Endothelial cell of umbilical vein (primary cell): ENCODE measurements around the gene MYO19. TPM values are rescaled to one million over a fixed set of nuclear protein-coding genes. Genes with fewer than 3 reads are reported as not detected.

ENCODE experiments used
- BruUV-seq: library from RNA; stranded (reverse); fragments of 400-500 nt; replicated peaks from 2 replicates; lab custom pipeline; 2021; lab: Mats Ljungman, UMichigan
- CTCF ChIA-PET: fragments of 300-600, 350-600 bp; sonication (Branson Sonifier 250); formaldehyde crosslinking; loops from one replicate; lab custom pipeline; 2021; ENCODE audit warnings: antibody characterized with exemption, inconsistent platforms; lab: Charles Lee
- POLR2A ChIA-PET: fragments of 300-600, 350-600 bp; sonication (Branson Sonifier 250); formaldehyde crosslinking; loops from one replicate; lab custom pipeline; 2021; ENCODE audit warnings: antibody characterized with exemption, inconsistent platforms; lab: Charles Lee
- DNase-seq: peaks from one replicate; pipeline ENCODE4 v3.0.0-alpha.2; 2011; ENCODE audit warnings: low read depth, low spot score
- FAIRE-seq: peaks from 2 replicates; lab custom pipeline; 2011; peaks lifted over from hg19 to GRCh38; lab: Jason Lieb, UNC
- H2AFZ ChIP-seq: 2 replicates; pipeline ENCODE4 v1.6.0; 2012; ENCODE audit warnings: low read depth, low read length, control low read depth, inconsistent platforms
- H3K27ac ChIP-seq: 2 replicates; pipeline ENCODE4 v1.5.1; 2011; ENCODE audit warnings: low read depth, mild to moderate bottlenecking, control low read depth, low read length, moderate library complexity; ENCODE audit not compliant: insufficient read depth
- H3K27me3 ChIP-seq, 2 experiments: 2 replicates each; pipeline versions ENCODE4 v1.6.0 to v1.6.1; 2011; ENCODE audit warnings: low read length in 2 of 2, mixed read lengths in 1 of 2; ENCODE audit not compliant: control insufficient read depth in 2 of 2, insufficient read depth in 2 of 2
- H3K36me3 ChIP-seq, 2 experiments: 2 replicates in 1 of 2; 3 replicates in 1 of 2; pipeline ENCODE4 v1.5.1; 2011; ENCODE audit warnings: low read length in 2 of 2, mild to moderate bottlenecking in 1 of 2, moderate library complexity in 1 of 2; ENCODE audit not compliant: control insufficient read depth in 2 of 2, insufficient read depth in 2 of 2; ENCODE audit errors: extremely low read depth in 1 of 2
- H3K4me1 ChIP-seq: 3 replicates; pipeline ENCODE4 v1.5.1; 2011; ENCODE audit warnings: mild to moderate bottlenecking, low read length; ENCODE audit not compliant: control insufficient read depth, insufficient read depth; ENCODE audit errors: extremely low read depth
- H3K4me2 ChIP-seq: 2 replicates; pipeline ENCODE4 v1.6.1; 2011; ENCODE audit warnings: low read length, control low read depth, mixed read lengths; ENCODE audit not compliant: insufficient read depth
- H3K4me3 ChIP-seq, 3 experiments: fragments of 200-600 bp in 1 of 3; sonication (generic), shearing (Covaris generic) in 1 of 3; replicated peaks in 1 of 3; 2 replicates each; pipeline ENCODE4 v1.5.1; 2011 to 2016; ENCODE audit warnings: control low read depth in 3 of 3, low read length in 3 of 3, mild to moderate bottlenecking in 2 of 3, inconsistent platforms in 1 of 3, low read depth in 1 of 3, moderate library complexity in 1 of 3; ENCODE audit not compliant: insufficient read depth in 1 of 3
- H3K79me2 ChIP-seq: 2 replicates; pipeline ENCODE4 v1.6.0; 2012; ENCODE audit warnings: low read length, inconsistent platforms; ENCODE audit not compliant: control insufficient read depth, insufficient read depth
- H3K9ac ChIP-seq: replicated peaks from 2 replicates; pipeline ENCODE3; 2011; ENCODE audit warnings: low read length, control low read depth; ENCODE audit not compliant: insufficient read depth; ENCODE audit errors: extremely low read depth
- H3K9me1 ChIP-seq: replicated peaks from 3 replicates; pipeline ENCODE4 v1.6.0; 2011; ENCODE audit warnings: mild to moderate bottlenecking, low read length; ENCODE audit not compliant: control insufficient read depth, insufficient read depth; ENCODE audit errors: extremely low read depth
- H3K9me3 ChIP-seq: replicated peaks from 2 replicates; pipeline ENCODE4 v1.5.1; 2012; ENCODE audit warnings: low read length, inconsistent platforms; ENCODE audit not compliant: control insufficient read depth, insufficient read depth
- H4K20me1 ChIP-seq: replicated peaks from 2 replicates; pipeline ENCODE3; 2011; ENCODE audit warnings: mild to moderate bottlenecking, low read length; ENCODE audit not compliant: control insufficient read depth, insufficient read depth; ENCODE audit errors: extremely low read depth
- CTCF ChIP-seq, 2 donors: IDR thresholded peaks; 1 replicate in 1 of 2; 2 replicates in 1 of 2; pipeline ENCODE4 v1.5.1; 2011; ENCODE audit warnings: low read length in 2 of 2, mild to moderate bottlenecking in 2 of 2, moderate library complexity in 2 of 2, control low read depth in 1 of 2, inconsistent platforms in 1 of 2, low read depth in 1 of 2; ENCODE audit not compliant: insufficient read depth in 1 of 2; ENCODE audit errors: extremely low read depth in 1 of 2
- EZH2 ChIP-seq: IDR thresholded peaks from 2 replicates; pipeline ENCODE4 v1.6.1; 2012; ENCODE audit warnings: borderline replicate concordance, low read depth, mild to moderate bottlenecking, moderate library complexity, low read length, inconsistent platforms; ENCODE audit not compliant: severe bottlenecking
- FOS ChIP-seq: IDR thresholded peaks from 2 replicates; pipeline ENCODE4 v1.6.1; 2011; ENCODE audit warnings: mild to moderate bottlenecking, low read length, moderate library complexity, borderline replicate concordance; ENCODE audit not compliant: insufficient read depth
- GATA2 ChIP-seq: IDR thresholded peaks from 2 replicates; pipeline ENCODE4 v1.7.0; 2011; ENCODE audit warnings: low read depth, mild to moderate bottlenecking, moderate library complexity, mixed read lengths, low read length; ENCODE audit not compliant: insufficient read length, insufficient read depth
- JUN ChIP-seq: IDR thresholded peaks from 2 replicates; pipeline ENCODE4 v1.6.1; 2011; ENCODE audit warnings: borderline replicate concordance, low read depth; ENCODE audit not compliant: insufficient read length, insufficient read depth
- MYC ChIP-seq: IDR thresholded peaks from one replicate; pipeline ENCODE4 v1.6.1; 2011; ENCODE audit warnings: mild to moderate bottlenecking, low read depth, low read length
- POLR2A ChIP-seq: IDR thresholded peaks from 2 replicates; pipeline ENCODE4 v1.6.1; 2012; ENCODE audit warnings: low read depth, mild to moderate bottlenecking, control low read depth, low read length
- POLR2AphosphoS5 ChIP-seq: IDR thresholded peaks from 2 replicates; pipeline ENCODE4 v1.6.1; 2012; ENCODE audit warnings: low read depth, mild to moderate bottlenecking, control low read depth, low read length, moderate library complexity; ENCODE audit not compliant: insufficient read depth
- dilution Hi-C: fragments of 300-500 bp; cut with MboI; formaldehyde crosslinking; loops from one replicate; pipeline ENCODE4 v1.15.0; 2019; ENCODE audit warnings: low sequenced_read_pairs; ENCODE audit not compliant: extremely low pct_ligation_motif_present
- intact Hi-C: fragments of 100-400 bp; cut with micrococcal nuclease; formaldehyde crosslinking; loops from one replicate; pipeline ENCODE4 v1.10.0; 2022
- polyA plus RNA-seq, 4 experiments: library from polyadenylated mRNA; depleted of rRNA in 3 of 4; stranded (reverse) in 3 of 4; unstranded in 1 of 4; fragments of >200 nt; gene quantifications; 2 replicates each; pipeline versions ENCODE4 v1.2.1 to v1.2.3, GENCODE V29; 2011 to 2012; ENCODE audit warnings: missing spikeins in 1 of 4
- total RNA-seq: library from RNA; stranded (reverse); gene quantifications from 2 replicates; pipeline ENCODE4 v1.2.3, GENCODE V29; 2021
- TF ChIP-seq, protein P1 (sequence below): IDR thresholded peaks from 2 replicates; pipeline ENCODE4 v1.6.1; 2011; ENCODE audit not compliant: insufficient read depth, insufficient read length

The MYO19 gene
- total and polyA plus RNA-seq, 2 donors (not counting 3 experiments of a cell fraction or from before 2014, with no cell fraction given), result 75.4 to 95.7 TPM

GRCh38 chr17:36506249-36506826, 28.3 kb downstream of the MYO19 start:
- POLR2A ChIA-PET, result no interaction called here
- no peaks in the 10 kb centered on the region for H3K4me1 ChIP-seq
- no peak overlapping the region for H3K4me2 ChIP-seq
- H3K27ac ChIP-seq, result no peak overlapping the region
- no peak overlapping the region for H3K9ac ChIP-seq
- intact Hi-C loops, result no loop called here
- H3K9me1 ChIP-seq, result no peaks in the 10 kb centered on the region
- no TSS peak for BruUV-seq
- H3K4me3 ChIP-seq, result no peak overlapping the region
- no peak overlapping the region for H2AFZ ChIP-seq
- TF ChIP-seq EZH2 (no peak), MYC (no peak), POLR2A (no peak), JUN (no peak), GATA2 (no peak), FOS (no peak), POLR2AphosphoS5 (no peak), CTCF (IDR thresholded peaks at IDR 0.05; ENCODE audit: extremely low read depth in 1 of 2, insufficient read depth in 1 of 2, low read depth in 1 of 2, low read length in 2 of 2) (no peak)
- TF ChIP-seq, protein P1, sequence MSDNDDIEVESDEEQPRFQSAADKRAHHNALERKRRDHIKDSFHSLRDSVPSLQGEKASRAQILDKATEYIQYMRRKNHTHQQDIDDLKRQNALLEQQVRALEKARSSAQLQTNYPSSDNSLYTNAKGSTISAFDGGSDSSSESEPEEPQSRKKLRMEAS, result no peak
- H4K20me1 ChIP-seq, result no peaks in the 10 kb centered on the region
- H3K79me2 ChIP-seq, result no peaks in the 10 kb centered on the region
- peaks cover 6 to 21% of the 10 kb centered on the region in 2 experiments for H3K36me3 ChIP-seq
- no peaks in the 10 kb centered on the region for H3K27me3 ChIP-seq
- dilution Hi-C loops, result no loop called here
- H3K9me3 ChIP-seq, result no peaks in the 10 kb centered on the region
- no peak for DNase-seq
- FAIRE-seq, result no peak
- CTCF ChIA-PET, result interaction anchor here (1.9 kb wide), 1 partner anchor 14 kb away, joined by 6 read pairs; no protein-coding TSS in a partner anchor
